HG02852 (cell line): Measurements from ENCODE around the gene RETREG3.
"Not testable (repeated sequence)": the region's sequence is repeated elsewhere in the genome, so short reads cannot be mapped to it uniquely, and the experiment has no call there.

Experiments used
- ATAC-seq: cut with Tn5 transposase; IDR thresholded peaks from one replicate; pipeline ENCODE4 v1.9.1; 2021; ENCODE audit warnings: mild to moderate bottlenecking, moderate library complexity; ENCODE audit not compliant: unreplicated experiment

Gene RETREG3, protein sequence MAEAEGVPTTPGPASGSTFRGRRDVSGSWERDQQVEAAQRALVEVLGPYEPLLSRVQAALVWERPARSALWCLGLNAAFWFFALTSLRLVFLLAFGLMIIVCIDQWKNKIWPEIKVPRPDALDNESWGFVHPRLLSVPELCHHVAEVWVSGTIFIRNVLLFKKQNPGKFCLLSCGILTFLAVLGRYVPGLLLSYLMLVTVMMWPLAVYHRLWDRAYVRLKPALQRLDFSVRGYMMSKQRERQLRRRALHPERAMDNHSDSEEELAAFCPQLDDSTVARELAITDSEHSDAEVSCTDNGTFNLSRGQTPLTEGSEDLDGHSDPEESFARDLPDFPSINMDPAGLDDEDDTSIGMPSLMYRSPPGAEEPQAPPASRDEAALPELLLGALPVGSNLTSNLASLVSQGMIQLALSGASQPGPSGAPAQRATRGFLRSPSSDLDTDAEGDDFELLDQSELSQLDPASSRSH

DNA sequence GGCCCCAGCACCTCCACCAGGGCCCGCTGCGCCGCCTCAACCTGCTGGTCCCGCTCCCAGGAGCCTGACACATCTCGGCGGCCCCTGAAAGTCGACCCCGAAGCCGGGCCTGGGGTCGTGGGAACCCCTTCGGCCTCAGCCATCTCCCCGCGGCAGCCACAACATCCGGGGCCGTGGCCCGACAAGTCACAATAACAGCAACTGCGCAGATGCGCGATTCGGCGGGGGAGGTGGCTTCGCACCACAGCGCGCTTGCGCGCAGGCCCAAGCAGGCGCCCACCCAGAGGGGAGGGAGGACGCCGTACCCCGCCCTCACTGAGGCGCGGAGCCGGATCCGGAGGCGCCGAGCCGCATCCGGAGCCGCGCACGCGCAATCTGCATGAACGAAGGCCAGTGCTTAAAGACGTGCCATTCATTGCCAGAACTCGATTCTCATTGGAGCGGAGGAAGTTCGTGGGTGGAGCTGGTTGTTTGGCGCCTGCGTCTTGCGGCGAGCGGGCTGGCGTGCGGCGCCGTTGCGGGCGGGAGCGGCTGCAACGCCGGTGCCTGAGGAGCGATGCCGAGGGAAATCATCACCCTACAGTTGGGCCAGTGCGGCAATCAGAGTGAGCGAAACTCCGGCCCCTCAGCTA is at the start of gene RETREG3, which contains the start of gene TUBG1:
Gene RETREG3, minus strand, starts transcription at position 193 of the 632 bp plus-strand sequence. Its CDS starts 50 bp downstream, at position 143.
Gene TUBG1, plus strand, starts transcription at position 502 of the 632 bp plus-strand sequence. Its CDS starts 55 bp downstream, at position 557.
- peak; percentile 82 for ATAC-seq

DNA sequence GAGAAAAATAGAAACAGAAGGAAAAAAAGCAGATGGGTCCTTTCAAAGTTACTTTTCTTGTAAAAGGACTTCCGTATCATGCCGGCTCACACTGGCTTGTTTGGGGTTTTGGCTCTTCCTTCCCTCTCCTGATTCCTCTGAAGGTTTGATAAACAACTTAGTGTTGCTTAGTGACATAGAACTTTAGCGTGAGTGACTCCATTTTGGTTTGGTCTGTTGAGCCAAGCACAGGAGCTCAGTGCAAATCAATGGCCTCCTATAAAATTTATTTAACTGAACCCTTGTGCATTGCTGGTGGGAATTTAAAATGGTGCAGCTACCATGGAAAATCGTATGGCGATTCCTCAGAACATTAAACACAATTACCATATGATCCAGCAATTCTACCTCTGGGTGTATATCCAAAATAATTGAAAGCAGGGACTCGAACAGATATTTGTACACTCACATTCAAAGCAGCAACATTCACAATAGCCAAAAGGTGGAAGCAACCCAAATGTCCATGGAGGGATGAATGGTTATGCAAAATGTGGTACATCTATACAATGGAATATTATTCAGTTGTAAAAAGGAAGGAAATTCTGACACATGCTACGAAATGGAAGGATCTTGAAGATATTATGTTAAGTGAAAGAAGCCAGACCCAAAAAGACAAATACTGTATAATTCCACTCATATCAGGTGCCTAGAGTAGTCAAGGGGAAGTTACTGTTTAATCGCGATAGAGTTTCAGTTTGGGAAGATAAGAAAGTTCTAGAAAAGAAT is 48.8 kb upstream of the RETREG3 start:
- no peak for ATAC-seq

DNA sequence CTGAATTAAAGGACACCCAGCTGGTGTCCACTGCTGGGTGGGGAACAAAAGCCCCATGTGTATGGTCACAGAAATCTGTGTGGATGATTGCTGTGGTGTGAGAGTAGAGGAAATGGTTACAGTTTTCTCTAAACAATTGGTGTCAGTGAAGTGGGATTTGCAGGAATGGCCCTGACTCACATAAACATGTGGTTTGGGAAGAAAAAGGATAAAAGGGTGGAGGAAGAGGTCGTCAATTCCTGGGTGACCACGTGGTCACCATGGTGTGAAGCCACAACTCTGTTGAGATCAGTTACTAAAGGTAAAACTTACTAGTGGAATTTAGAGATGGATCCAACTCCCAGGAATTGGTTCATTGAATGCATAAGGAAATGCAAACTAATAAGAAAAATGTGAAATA is 46.4 kb upstream of the RETREG3 start:
- no peak for ATAC-seq

DNA sequence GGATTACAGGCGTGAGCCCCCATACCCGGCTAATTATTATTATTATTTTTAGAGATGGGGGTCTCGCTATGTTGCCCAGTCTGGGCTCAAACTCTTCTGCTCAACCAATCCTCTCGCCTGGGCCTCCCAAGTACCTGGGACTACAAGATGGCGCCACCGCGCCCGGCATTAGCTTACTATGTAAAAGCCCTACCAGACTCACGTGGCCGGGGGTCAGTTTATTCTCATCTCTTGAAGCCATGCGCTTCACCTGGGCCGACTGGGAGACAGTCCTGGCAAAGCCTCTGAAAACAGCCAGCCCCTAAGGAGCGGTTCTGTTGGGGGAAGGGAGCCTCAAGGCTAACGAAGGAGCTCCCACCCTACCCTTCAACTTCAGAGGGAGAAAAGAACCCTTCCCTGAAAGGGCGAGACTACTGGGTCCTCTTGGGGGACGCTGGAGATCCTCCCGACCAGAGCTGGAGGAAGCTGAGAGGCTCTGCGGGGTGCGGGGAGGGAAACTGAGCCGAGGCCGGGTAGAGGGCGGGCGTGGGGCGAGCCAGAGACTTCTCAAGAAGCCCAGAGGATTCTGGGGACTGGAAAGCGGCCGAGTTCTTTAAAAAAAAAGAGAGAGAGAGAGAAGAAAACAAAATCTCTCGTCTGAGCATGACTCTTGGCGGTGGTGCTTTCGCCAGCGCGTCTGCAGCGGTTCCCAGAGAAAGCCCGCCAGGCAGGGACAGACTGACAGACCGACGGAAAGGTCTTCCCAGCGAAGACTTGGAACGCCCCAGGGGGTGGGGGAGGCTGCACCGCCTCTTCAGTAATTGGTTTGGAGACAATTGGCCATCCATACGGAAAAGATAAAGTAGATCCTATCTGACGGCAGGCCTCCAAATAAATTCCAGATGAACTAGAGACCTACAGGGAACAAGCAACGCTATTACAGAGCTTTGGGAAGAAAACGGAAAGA is 44.3 kb upstream of the RETREG3 start:
- ATAC-seq, result no peak

DNA sequence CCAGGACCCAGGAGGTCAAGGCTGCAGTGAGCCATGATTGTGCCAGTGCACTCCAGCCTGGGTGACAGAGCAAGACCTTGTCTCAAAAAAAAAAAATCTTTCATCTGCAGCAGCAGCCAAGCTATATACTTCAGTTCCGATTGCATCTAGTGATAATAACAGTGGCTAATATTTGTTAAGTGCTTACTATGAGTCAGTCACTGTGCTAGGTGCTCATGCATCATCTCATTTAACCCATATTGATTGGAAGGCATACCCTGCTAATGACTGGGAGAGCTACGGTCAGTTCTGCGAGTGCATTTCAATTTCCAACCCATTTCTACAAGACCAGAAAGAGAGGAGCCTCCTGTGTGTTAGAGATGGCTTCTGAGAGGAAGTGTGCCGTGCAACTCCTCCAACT is 42.2 kb upstream of the RETREG3 start:
- ATAC-seq, result no peak

DNA sequence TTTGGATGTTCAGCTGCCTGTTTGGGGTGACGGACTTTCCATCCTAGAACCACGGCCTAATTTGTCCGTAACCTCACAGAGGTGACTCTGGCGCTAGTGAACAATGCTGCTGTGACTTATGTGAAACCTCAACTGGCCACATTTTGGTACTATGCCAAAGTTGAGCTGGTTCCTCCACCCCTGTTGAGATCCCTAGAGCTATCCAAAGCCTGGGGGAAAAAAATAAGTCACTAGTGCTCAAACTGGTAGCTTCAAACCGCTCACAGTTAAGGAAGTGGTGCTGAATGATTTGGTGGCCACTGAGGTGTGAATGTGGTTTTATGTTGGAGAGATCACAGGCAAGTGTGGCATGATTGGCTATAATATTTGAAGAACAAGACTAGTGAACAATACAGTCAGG is 38.6 kb upstream of the RETREG3 start:
- no peak for ATAC-seq

DNA sequence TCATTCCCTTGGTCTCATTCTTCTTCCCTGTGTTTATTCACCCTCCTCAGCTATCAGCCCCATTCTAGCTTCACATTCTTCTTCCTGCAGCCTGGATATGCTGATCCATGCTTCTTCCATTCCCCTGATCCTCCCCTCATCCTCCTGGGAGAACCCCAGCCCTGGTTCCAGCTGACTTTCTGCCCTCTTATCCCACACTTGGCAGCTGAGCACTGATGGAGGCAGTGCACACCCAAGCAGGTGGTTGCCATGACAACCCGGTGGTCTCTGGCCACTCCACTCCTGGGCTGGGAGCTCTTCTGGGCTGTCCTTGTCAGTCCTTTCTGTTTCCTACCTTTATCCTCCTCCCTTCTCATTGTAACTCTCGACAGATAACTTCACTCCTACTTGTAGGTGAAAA is 33.2 kb upstream of the RETREG3 start:
- ATAC-seq, result no peak

DNA sequence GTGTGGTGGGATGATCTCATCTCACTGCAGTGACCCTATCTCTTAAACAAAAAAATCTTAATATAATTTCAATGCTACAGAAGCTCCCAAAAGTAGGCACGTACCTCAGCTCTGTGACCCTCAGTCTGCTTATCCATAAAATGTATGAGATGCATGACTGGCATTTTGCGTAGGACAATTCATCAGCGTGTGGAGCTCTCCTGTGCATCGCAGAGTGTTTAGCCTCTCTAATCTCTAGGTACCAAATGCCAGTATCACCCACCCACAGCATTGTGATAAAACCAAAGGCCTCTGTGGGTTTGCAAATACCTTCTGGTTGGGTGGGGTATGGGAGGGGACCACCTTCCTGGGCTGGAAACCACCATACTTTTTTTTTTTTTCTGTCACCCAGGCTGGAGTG is 30.9 kb upstream of the RETREG3 start:
- no peak for ATAC-seq

DNA sequence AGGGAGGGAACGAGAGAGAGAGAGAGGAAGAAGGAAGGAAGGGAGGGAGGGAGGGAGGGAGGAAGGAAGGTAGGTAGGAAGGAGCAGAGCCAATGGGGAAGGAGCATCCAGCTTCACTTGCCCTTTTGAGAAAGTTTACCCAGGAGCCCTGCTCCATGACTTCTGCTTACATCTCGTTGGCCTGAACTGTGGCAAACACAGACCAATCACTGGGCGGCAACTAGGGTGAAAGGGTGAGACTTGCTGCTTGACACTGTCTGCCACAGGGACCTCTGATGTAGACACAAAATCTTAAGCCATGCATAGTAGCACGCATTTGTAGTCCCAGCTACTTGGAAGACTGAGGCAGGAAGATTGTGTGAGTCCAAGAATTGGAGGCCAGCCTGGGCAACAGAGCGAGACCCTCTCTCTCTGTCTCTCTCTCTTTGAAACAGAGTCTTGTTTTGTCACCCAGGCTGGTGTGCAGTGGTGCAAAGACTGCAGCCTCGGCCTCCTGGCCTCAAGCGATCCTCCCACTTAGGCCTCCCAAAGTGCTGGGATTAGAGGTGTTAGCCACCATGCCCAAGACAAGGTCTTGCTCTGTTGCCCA is 30.4 kb upstream of the RETREG3 start:
- no peak for ATAC-seq

DNA sequence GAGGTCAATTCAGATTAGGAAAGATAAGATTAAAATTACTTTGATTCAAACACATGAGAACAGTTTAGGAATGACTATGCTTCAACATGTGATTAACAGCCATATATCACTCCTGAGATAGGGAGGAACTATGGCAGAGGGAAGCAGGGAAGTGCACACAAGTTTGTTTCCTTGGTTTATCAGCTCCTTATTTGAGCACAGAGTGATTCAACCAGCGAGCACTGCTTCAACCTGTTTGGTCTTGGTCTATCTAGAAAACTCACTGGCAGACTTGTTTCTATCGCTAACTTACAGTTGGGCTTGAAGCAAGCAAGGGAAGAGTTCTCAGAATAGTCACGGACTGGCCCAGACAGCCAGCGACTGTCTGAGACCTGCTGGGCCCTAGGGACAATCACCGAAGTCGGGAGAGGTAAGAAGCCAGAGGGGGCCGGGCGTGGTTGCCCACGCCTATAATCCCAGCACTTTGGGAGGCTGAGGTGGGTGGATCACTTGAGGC is 23.8 kb upstream of the RETREG3 start:
- no peak for ATAC-seq

DNA sequence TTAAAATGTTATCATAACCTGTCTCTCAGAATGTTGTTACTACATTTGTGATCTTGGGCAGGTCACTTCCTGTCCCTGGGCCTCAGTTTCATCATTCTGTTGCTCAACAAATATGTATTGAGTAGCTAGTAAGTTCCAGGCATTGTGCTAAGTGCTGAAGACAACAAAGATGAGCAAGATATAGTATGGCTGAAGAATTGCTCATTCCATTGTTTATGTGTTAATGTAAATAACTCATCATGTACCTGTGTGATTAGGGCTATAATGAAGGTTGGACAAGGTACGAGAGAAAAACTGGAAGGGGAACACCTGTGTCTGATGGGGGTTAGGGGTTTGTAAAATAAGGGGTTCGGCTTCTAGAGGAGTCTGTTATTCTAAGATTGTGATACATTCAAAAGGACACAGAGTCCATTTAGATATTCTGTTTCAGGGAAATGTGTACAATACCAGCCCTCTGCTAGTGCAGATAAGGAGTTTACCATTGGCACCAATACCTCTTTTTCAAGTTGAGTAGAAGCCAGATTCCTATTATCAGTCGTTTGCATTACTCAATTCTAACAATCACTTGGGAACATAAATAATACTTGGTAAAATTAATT is 20.3 kb upstream of the RETREG3 start:
- ATAC-seq, result no peak

DNA sequence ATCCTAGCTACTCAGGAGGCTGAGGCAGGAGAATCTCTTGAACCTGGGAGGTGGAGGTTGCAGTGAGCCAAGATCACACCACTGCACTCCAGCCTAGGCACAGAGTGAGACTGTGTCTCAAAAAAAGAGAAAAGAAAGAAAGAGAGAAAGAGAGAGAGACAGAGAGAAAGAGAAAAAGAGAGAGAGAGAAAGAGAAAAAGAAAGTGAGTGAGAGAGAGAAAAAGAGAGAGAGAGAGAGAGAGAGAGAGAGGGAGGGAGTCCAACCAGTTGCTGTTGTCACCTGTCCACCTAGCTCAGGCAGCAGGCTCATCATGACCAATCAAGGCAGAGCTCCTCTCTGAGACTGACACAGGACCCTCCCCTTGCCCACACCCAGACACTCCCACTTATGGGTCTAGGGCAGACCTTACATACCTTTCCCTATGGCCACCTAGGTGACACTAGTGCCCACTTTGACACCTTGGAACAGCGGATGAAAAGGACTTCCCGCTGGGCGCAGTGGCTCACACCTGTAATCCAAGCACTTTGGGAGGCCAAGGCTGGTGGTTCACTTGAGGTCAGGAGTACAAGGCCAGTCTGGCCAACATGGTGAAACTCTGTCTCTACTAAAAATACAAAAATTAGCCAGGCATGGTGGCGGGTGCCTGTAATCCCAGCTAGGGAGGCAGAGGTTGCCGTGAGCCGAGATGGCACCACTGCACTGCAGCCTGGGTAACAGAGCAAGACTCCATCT is 18.0 kb upstream of the RETREG3 start:
- not testable (repeated sequence) for ATAC-seq

DNA sequence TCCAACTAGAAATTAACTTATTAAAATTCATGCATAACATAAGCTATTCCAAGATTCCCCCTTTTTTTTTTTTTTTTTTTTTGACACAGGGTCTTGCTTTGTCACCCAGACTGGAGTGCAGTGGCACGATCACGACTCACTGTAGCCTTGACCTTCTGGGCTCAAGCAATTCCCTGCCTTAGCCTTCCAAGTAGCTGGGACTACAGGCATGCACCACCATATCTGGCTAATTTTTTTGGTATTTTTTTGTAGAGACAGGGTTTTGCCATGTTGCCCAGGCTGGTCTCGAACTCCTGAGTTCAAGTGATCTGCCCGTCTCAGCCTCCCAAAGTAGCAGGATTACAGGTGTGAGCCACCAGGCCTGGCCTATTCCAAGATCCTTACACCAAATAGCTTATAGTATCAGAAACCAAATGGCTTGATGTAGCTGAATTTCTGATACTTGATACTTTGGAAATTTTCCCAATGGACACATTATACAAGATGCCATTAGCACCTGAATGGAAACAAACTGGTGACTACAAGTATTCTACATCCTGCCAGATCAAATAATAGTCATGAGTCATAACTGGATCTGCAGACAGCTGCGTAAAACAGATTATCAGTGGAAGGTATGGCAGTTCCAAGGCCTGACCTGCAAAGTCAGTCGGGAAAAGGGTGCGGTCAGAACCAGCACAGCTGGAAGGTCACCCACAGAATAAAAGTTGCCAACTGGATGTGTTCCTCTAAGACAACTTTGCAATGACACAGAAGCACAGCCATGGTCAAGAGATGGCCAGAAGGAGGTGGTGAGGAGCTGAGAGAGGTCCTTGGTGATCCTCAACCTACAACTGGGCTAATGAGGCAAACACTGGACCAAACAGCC is 14.8 kb upstream of the RETREG3 start:
- no peak for ATAC-seq

GRCh38 chr17:42623271-42623670 is 14.1 kb upstream of the RETREG3 start:
- no peak for ATAC-seq

GRCh38 chr17:42621987-42622386 is 12.8 kb upstream of the RETREG3 start:
- ATAC-seq, result not testable (repeated sequence)

GRCh38 chr17:42618442-42619150 is 9.4 kb upstream of the RETREG3 start:
- peak; percentile 76 for ATAC-seq

GRCh38 chr17:42617956-42618431 is 8.8 kb upstream of the RETREG3 start:
- ATAC-seq, result peak; percentile 9
